ENCODE measurements around the gene MPC2. TPM values are rescaled to one million over a fixed set of nuclear protein-coding genes. Genes with fewer than 3 reads are reported as not detected.
"Not testable (repeated sequence)": the region's sequence is repeated elsewhere in the genome, so short reads cannot be mapped to it uniquely, and the experiment has no call there.

Gene MPC2
- total RNA-seq, 1 experiment from 2014 or later = 124 TPM

- no peaks in the 10 kb centered on the region for H3K9me3 Mint-ChIP-seq (ENCODE audit: low read depth, unreplicated experiment)
These were observed 38.2 kb downstream of the MPC2 start for GRCh38 chr1:167898578-167899222.

GRCh38 chr1:167893798-167894197 lies 43.1 kb downstream of the MPC2 start:
- CTCF ChIA-PET = interaction anchor here (0.6 kb wide), 1 partner anchor 32 kb away, joined by 3 read pairs; no protein-coding TSS in a partner anchor
- H3K4me1 Mint-ChIP-seq (ENCODE audit: low read depth, unreplicated experiment) = no peaks in the 10 kb centered on the region
- H3K4me3 Mint-ChIP-seq (ENCODE audit: low read depth, unreplicated experiment) = no peak overlapping the region
- no peak for DNase-seq
- intact Hi-C loops (cut with micrococcal nuclease; ENCODE audit: unreplicated experiment) = no loop called here
- no peak for TF ChIP-seq CTCF (IDR thresholded peaks at IDR 0.05; ENCODE audit: unreplicated experiment)
- H3K9me3 Mint-ChIP-seq (ENCODE audit: low read depth, unreplicated experiment) = no peaks in the 10 kb centered on the region
- H3K27me3 Mint-ChIP-seq (ENCODE audit: unreplicated experiment) = no peaks in the 10 kb centered on the region
- no peak overlapping the region for H3K27ac Mint-ChIP-seq (ENCODE audit: unreplicated experiment)
- H3K36me3 Mint-ChIP-seq (ENCODE audit: insufficient read depth, unreplicated experiment) = no peaks in the 10 kb centered on the region
- no TSS peak for BruUV-seq (replicated peaks)

More at GRCh38 chr1:167898578-167899222, 38.2 kb downstream of the MPC2 start:
- H3K4me3 Mint-ChIP-seq (ENCODE audit: low read depth, unreplicated experiment) = no peak overlapping the region
- no peak for TF ChIP-seq CTCF (IDR thresholded peaks at IDR 0.05; ENCODE audit: unreplicated experiment)
- DNase-seq = no peak
- CTCF ChIA-PET = no interaction called here
- no TSS peak for BruUV-seq (replicated peaks)
- intact Hi-C loops (cut with micrococcal nuclease; ENCODE audit: unreplicated experiment) = no loop called here
- no peaks in the 10 kb centered on the region for H3K36me3 Mint-ChIP-seq (ENCODE audit: insufficient read depth, unreplicated experiment)
- H3K27ac Mint-ChIP-seq (ENCODE audit: unreplicated experiment) = no peak overlapping the region
- H3K4me1 Mint-ChIP-seq (ENCODE audit: low read depth, unreplicated experiment) = no peaks in the 10 kb centered on the region
- no peaks in the 10 kb centered on the region for H3K27me3 Mint-ChIP-seq (ENCODE audit: unreplicated experiment)

- no peak for TF ChIP-seq CTCF (IDR thresholded peaks at IDR 0.05; ENCODE audit: unreplicated experiment)
- Mint-ChIP-seq H3K27ac (ENCODE audit: unreplicated experiment) (no peak overlapping the region), H3K9me3 (ENCODE audit: low read depth, unreplicated experiment) (no peaks in the 10 kb centered on the region), H3K4me1 (ENCODE audit: low read depth, unreplicated experiment) (no peaks in the 10 kb centered on the region), H3K4me3 (ENCODE audit: low read depth, unreplicated experiment) (no peak overlapping the region), H3K36me3 (ENCODE audit: insufficient read depth, unreplicated experiment) (no peaks in the 10 kb centered on the region), H3K27me3 (ENCODE audit: unreplicated experiment) (no peaks in the 10 kb centered on the region)
- BruUV-seq (replicated peaks) = no TSS peak
- intact Hi-C loops (cut with micrococcal nuclease; ENCODE audit: unreplicated experiment) = no loop called here
- CTCF ChIA-PET = no interaction called here
- no peak for DNase-seq
These were observed 46.5 kb downstream of the MPC2 start for GRCh38 chr1:167890400-167890799.

- H3K27me3 Mint-ChIP-seq (ENCODE audit: unreplicated experiment); H3K4me1 Mint-ChIP-seq (ENCODE audit: low read depth, unreplicated experiment); H3K36me3 Mint-ChIP-seq (ENCODE audit: insufficient read depth, unreplicated experiment); CTCF ChIA-PET; H3K27ac Mint-ChIP-seq (ENCODE audit: unreplicated experiment); BruUV-seq (replicated peaks); DNase-seq; H3K9me3 Mint-ChIP-seq (ENCODE audit: low read depth, unreplicated experiment); H3K4me3 Mint-ChIP-seq (ENCODE audit: low read depth, unreplicated experiment); intact Hi-C loops (cut with micrococcal nuclease; ENCODE audit: unreplicated experiment): not testable (repeated sequence)
These were observed 49.7 kb downstream of the MPC2 start for GRCh38 chr1:167887187-167887586.

GRCh38 chr1:167882376-167882775 lies 54.5 kb downstream of the MPC2 start:
- H3K4me3 Mint-ChIP-seq (ENCODE audit: low read depth, unreplicated experiment) = no peak overlapping the region
- peaks cover 3% of the 10 kb centered on the region for H3K9me3 Mint-ChIP-seq (ENCODE audit: low read depth, unreplicated experiment)
- no peaks in the 10 kb centered on the region for H3K27me3 Mint-ChIP-seq (ENCODE audit: unreplicated experiment)
- intact Hi-C loops (cut with micrococcal nuclease; ENCODE audit: unreplicated experiment) = no loop called here
- CTCF ChIA-PET = interaction anchor here (0.7 to 1.8 kb wide), 2 partner anchors 10 to 1622 kb away, joined by 3 read pairs; no protein-coding TSS in a partner anchor
- no peak for TF ChIP-seq CTCF (IDR thresholded peaks at IDR 0.05; ENCODE audit: unreplicated experiment)
- BruUV-seq (replicated peaks) = no TSS peak
- no peak for DNase-seq
- H3K27ac Mint-ChIP-seq (ENCODE audit: unreplicated experiment) = no peak overlapping the region
- no peaks in the 10 kb centered on the region for H3K36me3 Mint-ChIP-seq (ENCODE audit: insufficient read depth, unreplicated experiment)
- peaks cover 7% of the 10 kb centered on the region for H3K4me1 Mint-ChIP-seq (ENCODE audit: low read depth, unreplicated experiment)
